Measurements from ENCODE around the gene FGFRL1.

- TF ChIP-seq, protein P1, sequence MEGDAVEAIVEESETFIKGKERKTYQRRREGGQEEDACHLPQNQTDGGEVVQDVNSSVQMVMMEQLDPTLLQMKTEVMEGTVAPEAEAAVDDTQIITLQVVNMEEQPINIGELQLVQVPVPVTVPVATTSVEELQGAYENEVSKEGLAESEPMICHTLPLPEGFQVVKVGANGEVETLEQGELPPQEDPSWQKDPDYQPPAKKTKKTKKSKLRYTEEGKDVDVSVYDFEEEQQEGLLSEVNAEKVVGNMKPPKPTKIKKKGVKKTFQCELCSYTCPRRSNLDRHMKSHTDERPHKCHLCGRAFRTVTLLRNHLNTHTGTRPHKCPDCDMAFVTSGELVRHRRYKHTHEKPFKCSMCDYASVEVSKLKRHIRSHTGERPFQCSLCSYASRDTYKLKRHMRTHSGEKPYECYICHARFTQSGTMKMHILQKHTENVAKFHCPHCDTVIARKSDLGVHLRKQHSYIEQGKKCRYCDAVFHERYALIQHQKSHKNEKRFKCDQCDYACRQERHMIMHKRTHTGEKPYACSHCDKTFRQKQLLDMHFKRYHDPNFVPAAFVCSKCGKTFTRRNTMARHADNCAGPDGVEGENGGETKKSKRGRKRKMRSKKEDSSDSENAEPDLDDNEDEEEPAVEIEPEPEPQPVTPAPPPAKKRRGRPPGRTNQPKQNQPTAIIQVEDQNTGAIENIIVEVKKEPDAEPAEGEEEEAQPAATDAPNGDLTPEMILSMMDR (IDR thresholded peaks at IDR 0.05 in 8 of 11, conservative IDR thresholded peaks at IDR 0.05 in 3 of 11): no peak
- TF ChIP-seq POLR2A (IDR thresholded peaks at IDR 0.05): no peak
- TF ChIP-seq POLR2AphosphoS5 (IDR thresholded peaks at IDR 0.05): no peak
Measured at GRCh38 chr4:1041936-1042330, 30.5 kb downstream of the FGFRL1 start.

All from spleen (tissue), 7 donors.